CD4-positive, CD25-positive, alpha-beta regulatory T cell (primary cell): ENCODE results near the gene GLS. TPM values are rescaled to one million over a fixed set of nuclear protein-coding genes. Genes with fewer than 3 reads are reported as not detected.

ENCODE experiments used
- ATAC-seq, 2 donors: fragments of 150-1000 bp; cut with Tn5 transposase; one replicate each; pipeline ENCODE4 v1.10.0; 2021; ENCODE audit warnings: low read depth in 2 of 2, moderate number of reproducible peaks in 2 of 2, moderate library complexity in 1 of 2
- DNase-seq, 3 donors: peaks; one replicate each; pipeline versions ENCODE4 v3.0.0 to v3.0.0-alpha.2; 2012 to 2022; ENCODE audit warnings: mixed read lengths in 1 of 3
- H3K27ac ChIP-seq: one replicate; pipeline ENCODE4 v1.7.0; 2013; ENCODE audit warnings: mild to moderate bottlenecking, low read length; ENCODE audit not compliant: insufficient read depth, poor library complexity, severe bottlenecking
- H3K27me3 ChIP-seq: one replicate; pipeline ENCODE4 v1.7.0; 2013; ENCODE audit warnings: low read length; ENCODE audit not compliant: control insufficient read depth, insufficient read depth
- H3K36me3 ChIP-seq: one replicate; pipeline ENCODE4 v1.7.0; 2013; ENCODE audit warnings: mild to moderate bottlenecking, low read length, moderate library complexity; ENCODE audit not compliant: control insufficient read depth, insufficient read depth
- H3K4me1 ChIP-seq: 2 replicates; pipeline ENCODE4 v1.7.0; 2013; ENCODE audit warnings: mild to moderate bottlenecking, low read length; ENCODE audit not compliant: insufficient read depth, control insufficient read depth, poor library complexity, severe bottlenecking
- H3K4me3 ChIP-seq: one replicate; pipeline ENCODE4 v1.7.0; 2013; ENCODE audit warnings: low read depth, mild to moderate bottlenecking, low read length, moderate library complexity
- H3K9me3 ChIP-seq, 2 experiments: 1 replicate in 1 of 2; 2 replicates in 1 of 2; pipeline ENCODE4 v1.7.0; 2013; ENCODE audit warnings: low read length in 2 of 2, mild to moderate bottlenecking in 1 of 2, moderate library complexity in 1 of 2; ENCODE audit not compliant: control insufficient read depth in 2 of 2
- H3K27ac Mint-ChIP-seq, 3 donors: one replicate each; pipeline ENCODE4 v1.8.0; 2020 to 2022; ENCODE audit warnings: mild to moderate bottlenecking in 3 of 3, mixed read lengths in 3 of 3, moderate library complexity in 2 of 3
- H3K27me3 Mint-ChIP-seq: one replicate; pipeline ENCODE4 v1.8.0; 2022; ENCODE audit warnings: mild to moderate bottlenecking, mixed read lengths
- H3K36me3 Mint-ChIP-seq: one replicate; pipeline ENCODE4 v1.8.0; 2020; ENCODE audit warnings: mixed read lengths
- H3K4me1 Mint-ChIP-seq, 4 donors: one replicate each; pipeline ENCODE4 v1.8.0; 2020 to 2022; ENCODE audit warnings: mixed read lengths in 4 of 4, mild to moderate bottlenecking in 1 of 4
- H3K4me3 Mint-ChIP-seq, 4 donors: one replicate each; pipeline ENCODE4 v1.8.0; 2020 to 2022; ENCODE audit warnings: mild to moderate bottlenecking in 4 of 4, mixed read lengths in 4 of 4, moderate library complexity in 3 of 4
- H3K9me3 Mint-ChIP-seq, 7 donors: one replicate each; pipeline ENCODE4 v1.8.0; 2020 to 2022; ENCODE audit warnings: mixed read lengths in 7 of 7, mild to moderate bottlenecking in 3 of 7, moderate library complexity in 2 of 7
- polyA plus RNA-seq, 4 donors: library from polyadenylated mRNA; unstranded; fragments of 300-500 nt; fragmentation: Illumina TruSeq; gene quantifications; one replicate each; pipeline ENCODE4 v1.2.3, GENCODE V29; 2021
- total RNA-seq: library from RNA; stranded (reverse); gene quantifications from one replicate; pipeline ENCODE4 v1.2.3, GENCODE V29; 2022

GLS gene
- total and polyA plus RNA-seq, 5 donors from 2014 or later, result 38.7 to 301 (median 44.1) TPM

- H3K36me3 Mint-ChIP-seq, result peaks cover 73% of the 10 kb centered on the region
- H3K36me3 ChIP-seq, result peaks cover 98% of the 10 kb centered on the region
These were observed 94.2 kb downstream of the GLS start for GRCh38 chr2:190974629-190975361.

DNA sequence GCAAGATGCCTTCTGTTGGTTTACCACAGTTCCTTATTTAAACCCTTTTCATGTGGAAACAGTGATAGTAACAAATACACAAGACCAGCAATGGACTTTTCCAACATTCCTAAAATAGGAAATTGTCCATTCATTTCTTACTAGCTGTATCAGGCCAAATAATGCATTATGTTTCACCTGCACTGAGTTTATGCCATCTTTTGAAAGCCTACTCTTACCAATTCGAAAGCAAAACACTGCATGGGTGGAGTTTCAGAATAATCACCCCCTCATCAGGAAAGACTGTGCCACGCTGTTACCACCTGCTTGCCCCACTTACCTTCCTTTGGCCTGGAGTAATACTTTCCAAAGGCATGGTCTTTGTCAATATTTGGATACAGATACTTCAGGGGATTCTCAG lies 95.9 kb downstream of the GLS start:
- no peaks in the 10 kb centered on the region for H3K27me3 Mint-ChIP-seq
- H3K4me1 Mint-ChIP-seq, result peaks cover 5 to 23% (median 17%) of the 10 kb centered on the region in 4 donors
- no peak for DNase-seq
- ATAC-seq, result no peak
- peak overlapping the region in 2 of 3 donors; percentile 65 to 85 for H3K27ac Mint-ChIP-seq
- H3K9me3 Mint-ChIP-seq, result no peaks in the 10 kb centered on the region
- Histone ChIP-seq H3K36me3 (peaks cover 98% of the 10 kb centered on the region), H3K9me3 (no peaks in the 10 kb centered on the region), H3K4me3 (no peak overlapping the region), H3K27me3 (no peaks in the 10 kb centered on the region), H3K4me1 (no peaks in the 10 kb centered on the region), H3K27ac (no peak overlapping the region)
- no peak overlapping the region for H3K4me3 Mint-ChIP-seq
- peaks cover 75% of the 10 kb centered on the region for H3K36me3 Mint-ChIP-seq

More at GRCh38 chr2:190974629-190975361, 94.2 kb downstream of the GLS start:
- DNase-seq (no peak), ATAC-seq (no peak)
- no peak overlapping the region for H3K27ac ChIP-seq
- Mint-ChIP-seq H3K4me1 (peaks cover 5 to 15% (median 8%) of the 10 kb centered on the region in 4 donors), H3K27ac (peak overlapping the region in 2 of 3 donors; percentile 45 to 74), H3K4me3 (no peak overlapping the region), H3K9me3 (no peaks in the 10 kb centered on the region), H3K27me3 (no peaks in the 10 kb centered on the region)
- no peaks in the 10 kb centered on the region for H3K9me3 ChIP-seq
- H3K27me3 ChIP-seq, result no peaks in the 10 kb centered on the region
- no peak overlapping the region for H3K4me3 ChIP-seq
- H3K4me1 ChIP-seq, result no peaks in the 10 kb centered on the region

GRCh38 chr2:190977505-190977904 lies 96.9 kb downstream of the GLS start:
- peaks cover 5 to 33% (median 20%) of the 10 kb centered on the region in 4 donors for H3K4me1 Mint-ChIP-seq
- Histone ChIP-seq H3K4me1 (no peaks in the 10 kb centered on the region), H3K36me3 (peaks cover 100% of the 10 kb centered on the region), H3K9me3 (no peaks in the 10 kb centered on the region), H3K4me3 (no peak overlapping the region), H3K27me3 (no peaks in the 10 kb centered on the region), H3K27ac (peak overlapping the region; percentile 36)
- DNase-seq, result no peak
- no peaks in the 10 kb centered on the region for H3K9me3 Mint-ChIP-seq
- H3K36me3 Mint-ChIP-seq, result peaks cover 80% of the 10 kb centered on the region
- H3K27me3 Mint-ChIP-seq, result no peaks in the 10 kb centered on the region
- H3K27ac Mint-ChIP-seq, result peak overlapping the region; percentile 9 to 80 (median 30)
- no peak for ATAC-seq
- no peak overlapping the region for H3K4me3 Mint-ChIP-seq

DNA sequence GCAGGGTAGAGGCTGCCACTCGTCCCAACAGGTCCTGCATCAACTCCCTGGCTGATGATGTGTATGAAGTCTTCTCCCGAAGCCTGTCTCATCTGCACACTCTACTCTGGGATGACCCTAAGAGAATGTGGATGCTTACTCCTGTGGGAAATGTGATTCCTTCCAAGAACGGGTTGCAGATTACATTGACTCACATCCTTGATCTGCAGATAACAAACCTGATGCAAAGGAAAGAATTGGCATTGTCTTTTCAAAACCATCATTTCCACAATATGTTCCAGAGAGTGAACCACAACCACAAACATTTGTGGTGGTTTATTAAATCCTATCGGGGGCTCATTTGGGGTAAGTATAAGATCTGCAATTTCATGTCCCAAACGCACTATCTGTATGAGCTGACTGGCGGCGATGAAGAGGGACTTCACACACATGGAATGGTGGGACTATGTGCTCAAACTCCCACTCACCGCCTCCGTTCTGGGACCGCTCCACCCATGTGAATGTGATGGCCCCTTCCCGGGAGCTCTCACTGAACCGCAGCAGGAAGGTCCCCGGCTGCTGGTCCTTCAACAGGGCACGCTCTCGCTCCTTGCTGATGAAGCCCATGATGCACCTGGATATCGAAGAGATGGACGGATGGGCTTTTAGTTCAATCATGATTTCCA lies 97.9 kb downstream of the GLS start:
- Histone ChIP-seq H3K27ac (no peak overlapping the region), H3K27me3 (no peaks in the 10 kb centered on the region), H3K9me3 (no peaks in the 10 kb centered on the region), H3K36me3 (peaks cover 100% of the 10 kb centered on the region), H3K4me3 (no peak overlapping the region), H3K4me1 (no peaks in the 10 kb centered on the region)
- Mint-ChIP-seq H3K27ac (peak overlapping the region in 2 of 3 donors; percentile 9 to 73), H3K36me3 (peaks cover 85% of the 10 kb centered on the region), H3K9me3 (no peaks in the 10 kb centered on the region), H3K4me3 (no peak overlapping the region), H3K4me1 (peaks cover 5 to 41% (median 21%) of the 10 kb centered on the region in 4 donors), H3K27me3 (no peaks in the 10 kb centered on the region)
- no peak for ATAC-seq
- DNase-seq, result no peak

GRCh38 chr2:190979906-190980629 lies 99.4 kb downstream of the GLS start:
- no peaks in the 10 kb centered on the region for H3K27me3 Mint-ChIP-seq
- no peaks in the 10 kb centered on the region for H3K9me3 Mint-ChIP-seq
- H3K4me1 Mint-ChIP-seq, result peaks cover 5 to 49% (median 29%) of the 10 kb centered on the region in 4 donors
- Histone ChIP-seq H3K4me1 (no peaks in the 10 kb centered on the region), H3K27ac (peak overlapping the region; percentile 39), H3K36me3 (peaks cover 100% of the 10 kb centered on the region), H3K27me3 (no peaks in the 10 kb centered on the region), H3K9me3 (no peaks in the 10 kb centered on the region), H3K4me3 (no peak overlapping the region)
- H3K27ac Mint-ChIP-seq, result peak overlapping the region; percentile 75 to 84 (median 83)
- peak overlapping the region in 1 of 4 donors; percentile 28 for H3K4me3 Mint-ChIP-seq
- DNase-seq (no peak), ATAC-seq (no peak)
- H3K36me3 Mint-ChIP-seq, result peaks cover 84% of the 10 kb centered on the region

- Mint-ChIP-seq H3K36me3 (peaks cover 84% of the 10 kb centered on the region), H3K9me3 (no peaks in the 10 kb centered on the region), H3K4me1 (peaks cover 5 to 53% (median 31%) of the 10 kb centered on the region in 4 donors), H3K27me3 (no peaks in the 10 kb centered on the region), H3K27ac (peak overlapping the region; percentile 75 to 95 (median 84)), H3K4me3 (peak overlapping the region in 1 of 4 donors; percentile 21)
- ATAC-seq, result no peak
- Histone ChIP-seq H3K27ac (no peak overlapping the region), H3K27me3 (no peaks in the 10 kb centered on the region), H3K36me3 (peaks cover 100% of the 10 kb centered on the region), H3K4me3 (no peak overlapping the region), H3K4me1 (no peaks in the 10 kb centered on the region), H3K9me3 (no peaks in the 10 kb centered on the region)
- DNase-seq, result no peak
These were observed 100.1 kb downstream of the GLS start for GRCh38 chr2:190980630-190981209.

- no peak for DNase-seq
- Histone ChIP-seq H3K27ac (peak overlapping the region; percentile 36), H3K36me3 (peaks cover 100% of the 10 kb centered on the region), H3K4me3 (no peak overlapping the region), H3K9me3 (no peaks in the 10 kb centered on the region), H3K4me1 (no peaks in the 10 kb centered on the region), H3K27me3 (no peaks in the 10 kb centered on the region)
- Mint-ChIP-seq H3K27me3 (no peaks in the 10 kb centered on the region), H3K27ac (peak overlapping the region; percentile 75 to 95 (median 84)), H3K4me1 (peaks cover 5 to 53% (median 30%) of the 10 kb centered on the region in 4 donors), H3K9me3 (no peaks in the 10 kb centered on the region), H3K36me3 (peaks cover 84% of the 10 kb centered on the region), H3K4me3 (no peak overlapping the region)
- no peak for ATAC-seq
These were observed 100.7 kb downstream of the GLS start for GRCh38 chr2:190981333-190981732.
